ENCODE measurements around the gene PTPRE. TPM values are rescaled to one million over a fixed set of nuclear protein-coding genes. Genes with fewer than 3 reads are reported as not detected.

The PTPRE gene
- total and polyA plus RNA-seq, 2 of the 4 experiments (the other 2 are of a cell fraction): 0.34 to 0.54 TPM

DNA sequence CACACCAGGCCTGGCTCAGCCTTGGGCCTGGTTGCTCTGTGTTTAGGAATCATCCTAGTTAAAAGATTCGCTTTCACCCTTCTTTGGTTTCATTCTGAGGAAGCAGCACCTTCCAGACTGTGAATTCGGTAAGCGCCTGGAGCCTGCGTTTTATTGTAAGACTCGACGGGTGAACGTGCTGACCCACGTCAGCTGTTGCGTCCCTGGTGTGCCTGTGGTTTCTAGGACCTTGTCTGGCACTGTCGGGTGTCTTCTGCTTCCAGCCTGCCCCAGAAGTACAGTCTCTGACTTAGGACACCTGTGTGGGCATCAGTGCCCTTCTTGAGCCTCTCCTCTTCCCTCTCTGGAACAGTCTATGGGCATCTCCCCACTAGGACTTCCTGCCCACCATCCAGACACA is 193.0 kb downstream of the PTPRE start:
- H3K4me2 ChIP-seq (ENCODE audit: low read depth, low read length): no peak overlapping the region
- peaks cover 8% of the 10 kb centered on the region; the same call in 1 of the 2 replicates for H3K9me1 ChIP-seq (ENCODE audit: insufficient read depth, low read length)
- H2AFZ ChIP-seq (replicated peaks; ENCODE audit: low read length, poor library complexity): no peak overlapping the region
- no peak overlapping the region for H2AK9ac ChIP-seq (replicated peaks; ENCODE audit: low read depth, low read length, poor library complexity)
- ChIA-PET CTCF (no interaction called here), POLR2A (ENCODE audit: unreplicated experiment) (no interaction called here)
- intact Hi-C loops (cut with micrococcal nuclease) (no loop called here), in situ Hi-C loops (cut with MboI; ENCODE audit: low sequenced_read_pairs) (no loop called here), dilution Hi-C loops (cut with HindIII; ENCODE audit: low sequenced_read_pairs, unreplicated experiment) (no loop called here)
- no peaks in the 10 kb centered on the region for H3K9me3 ChIP-seq (ENCODE audit: control insufficient read depth, insufficient read depth, low read length)
- peaks cover 32% of the 10 kb centered on the region for H3K36me3 ChIP-seq (ENCODE audit: control insufficient read depth, insufficient read depth, low read length)
- H3K4ac ChIP-seq (ENCODE audit: low read depth, low read length): no peak overlapping the region
- no peak overlapping the region for H3K14ac ChIP-seq (replicated peaks; ENCODE audit: low read depth, low read length)
- H4K5ac ChIP-seq (ENCODE audit: low read depth, low read length): no peak overlapping the region
- DNase-seq: no peak
- H3K9ac ChIP-seq (ENCODE audit: low read depth, low read length): no peak overlapping the region
- H2BK15ac ChIP-seq (ENCODE audit: low read depth, low read length): no peak overlapping the region
- 98% methylated on average over 6 of the region's 10 CpGs; no CpG with 5 or more reads in 1 of the 2 experiments for WGBS, 2 experiments (ENCODE audit: extremely low coverage in 2 of 2, insufficient read length in 1 of 2)
- H3K79me1 ChIP-seq (ENCODE audit: low read depth in 1 of 2, low read length in 2 of 2): peaks cover 8 to 12% of the 10 kb centered on the region in 2 experiments
- no peak overlapping the region for H3K4me3 ChIP-seq (ENCODE audit: insufficient read depth, low read depth, low read length)
- H3K18ac ChIP-seq (ENCODE audit: low read depth, low read length): no peak overlapping the region
- no TSS peak for BruUV-seq (replicated peaks)
- H2BK5ac ChIP-seq (ENCODE audit: low read depth, low read length, poor library complexity, severe bottlenecking): no peak overlapping the region
- no peak overlapping the region for H3K23ac ChIP-seq (ENCODE audit: low read depth, low read length)
- H2BK20ac ChIP-seq (ENCODE audit: low read depth, low read length): no peak overlapping the region
- H2BK120ac ChIP-seq (ENCODE audit: low read depth, low read length): no peak overlapping the region
- H4K8ac ChIP-seq (ENCODE audit: low read depth in 2 of 2, low read length in 2 of 2): no peak overlapping the region
- H3K27me3 ChIP-seq (ENCODE audit: control insufficient read depth, insufficient read depth, low read length): no peaks in the 10 kb centered on the region
- H3K4me1 ChIP-seq (ENCODE audit: control insufficient read depth, insufficient read depth, low read length): no peaks in the 10 kb centered on the region
- no peak overlapping the region for H4K91ac ChIP-seq (ENCODE audit: insufficient read depth, low read depth, low read length)
- H2AK5ac ChIP-seq (ENCODE audit: low read depth, low read length): no peak overlapping the region
- H3K56ac ChIP-seq (ENCODE audit: extremely low read depth, insufficient read depth, low read length): no peak overlapping the region
- ATAC-seq (ENCODE audit: low read depth): no peak
- no peak for TF ChIP-seq ELK1 (IDR thresholded peaks at IDR 0.05; ENCODE audit: borderline replicate concordance, low read depth, low read length)
- TF ChIP-seq MAFK (IDR thresholded peaks at IDR 0.05; ENCODE audit: low read depth, low read length): no peak
- no peak for TF ChIP-seq CTCF (conservative IDR thresholded peaks at IDR 0.05; ENCODE audit: low read depth, low read length)
- no peak for TF ChIP-seq RAD21 (IDR thresholded peaks at IDR 0.05; ENCODE audit: low read length)
- TF ChIP-seq POLR2A (IDR thresholded peaks at IDR 0.05; ENCODE audit: low read depth, low read length): no peak
- no peak for TF ChIP-seq NFE2L2 (IDR thresholded peaks at IDR 0.05; ENCODE audit: low read depth, low read length)
- H4K20me1 ChIP-seq (ENCODE audit: insufficient read depth, low read length): no peaks in the 10 kb centered on the region; the same call in 1 of the 2 replicates
- no peak overlapping the region for H3K27ac ChIP-seq (ENCODE audit: insufficient read depth, low read length)
